ENCODE data around the gene FHOD1.

GRCh38 chr16:67252609-67253497 lies 5.6 kb upstream of the FHOD1 start:
- TF ChIP-seq NBN (conservative IDR thresholded peaks at IDR 0.05), result no peak
- no peak for TF ChIP-seq NPAS2 (CRISPR knock-in tag; IDR thresholded peaks at IDR 0.05; ENCODE audit: borderline replicate concordance)
- TF ChIP-seq TCF12 (IDR thresholded peaks at IDR 0.05), result no peak
- no peak for TF ChIP-seq TCF12 (CRISPR knock-in tag; IDR thresholded peaks at IDR 0.05)
- TF ChIP-seq NR2C2 (CRISPR knock-in tag; IDR thresholded peaks at IDR 0.05; ENCODE audit: borderline replicate concordance), result no peak
- no peak for TF ChIP-seq ZNF180 (CRISPR knock-in tag; IDR thresholded peaks at IDR 0.05; ENCODE audit: borderline replicate concordance, low read depth)
- no peak for TF ChIP-seq USF2 (IDR thresholded peaks at IDR 0.05; ENCODE audit: low read depth, low read length)
- TF ChIP-seq USF2 (CRISPR knock-in tag; IDR thresholded peaks at IDR 0.05; ENCODE audit: borderline replicate concordance), result no peak
- TF ChIP-seq ZNF678 (CRISPR knock-in tag; IDR thresholded peaks at IDR 0.05), result no peak
- no peak for TF ChIP-seq ZNF660 (CRISPR knock-in tag; IDR thresholded peaks at IDR 0.05; ENCODE audit: borderline replicate concordance, low read depth)
- TF ChIP-seq ISL2 (CRISPR knock-in tag; IDR thresholded peaks at IDR 0.05), result no peak
- no peak for TF ChIP-seq POLR2A (IDR thresholded peaks at IDR 0.05; ENCODE audit: insufficient read depth in 1 of 2, low read depth in 2 of 2, low read length in 2 of 2)
- no peak for TF ChIP-seq ZNF24 (IDR thresholded peaks at IDR 0.05)
- no peak for TF ChIP-seq CBX1 (IDR thresholded peaks at IDR 0.05; ENCODE audit: low read depth)
- TF ChIP-seq ZNF615 (CRISPR knock-in tag; IDR thresholded peaks at IDR 0.05; ENCODE audit: borderline replicate concordance), result no peak
- no peak for TF ChIP-seq NFE2L2 (IDR thresholded peaks at IDR 0.05; ENCODE audit: low read length)
